ENCODE results near the gene HMGN4. TPM values are rescaled to one million over a fixed set of nuclear protein-coding genes. Genes with fewer than 3 reads are reported as not detected.
"Not testable (repeated sequence)": the region's sequence is repeated elsewhere in the genome, so short reads cannot be mapped to it uniquely, and the experiment has no call there.

HMGN4 gene
- total RNA-seq, 1 donor from 2014 or later = 88.5 TPM

DNA sequence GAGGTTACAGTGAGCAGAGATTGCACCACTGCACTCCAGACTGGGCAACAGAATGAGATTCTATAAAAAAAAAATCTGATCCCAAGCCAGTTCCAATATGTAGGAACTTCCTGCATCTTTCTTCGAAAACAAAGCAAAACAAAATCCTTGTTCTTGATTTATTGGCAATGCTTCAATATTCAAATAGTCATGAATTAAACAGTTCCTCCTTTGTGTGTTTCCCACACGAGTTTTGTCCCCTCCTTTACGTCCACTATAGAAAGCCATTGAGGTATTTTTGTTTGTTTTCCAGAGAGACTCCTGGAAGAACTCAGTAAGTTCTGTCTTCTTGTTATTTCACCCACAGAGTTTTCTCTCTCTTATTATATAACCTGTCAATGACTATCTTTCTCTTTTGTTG, 30.5 kb upstream of the HMGN4 start:
- Histone ChIP-seq H3K36me3 (ENCODE audit: control insufficient read depth, insufficient read depth, low read length) (no peaks in the 10 kb centered on the region), H3K27me3 (ENCODE audit: control insufficient read depth, insufficient read depth, low read length) (peaks cover 2% of the 10 kb centered on the region), H3K4me3 (ENCODE audit: low read depth, low read length) (no peak overlapping the region)
- no peak for DNase-seq (ENCODE audit: low read depth)
- TF ChIP-seq, protein P1, sequence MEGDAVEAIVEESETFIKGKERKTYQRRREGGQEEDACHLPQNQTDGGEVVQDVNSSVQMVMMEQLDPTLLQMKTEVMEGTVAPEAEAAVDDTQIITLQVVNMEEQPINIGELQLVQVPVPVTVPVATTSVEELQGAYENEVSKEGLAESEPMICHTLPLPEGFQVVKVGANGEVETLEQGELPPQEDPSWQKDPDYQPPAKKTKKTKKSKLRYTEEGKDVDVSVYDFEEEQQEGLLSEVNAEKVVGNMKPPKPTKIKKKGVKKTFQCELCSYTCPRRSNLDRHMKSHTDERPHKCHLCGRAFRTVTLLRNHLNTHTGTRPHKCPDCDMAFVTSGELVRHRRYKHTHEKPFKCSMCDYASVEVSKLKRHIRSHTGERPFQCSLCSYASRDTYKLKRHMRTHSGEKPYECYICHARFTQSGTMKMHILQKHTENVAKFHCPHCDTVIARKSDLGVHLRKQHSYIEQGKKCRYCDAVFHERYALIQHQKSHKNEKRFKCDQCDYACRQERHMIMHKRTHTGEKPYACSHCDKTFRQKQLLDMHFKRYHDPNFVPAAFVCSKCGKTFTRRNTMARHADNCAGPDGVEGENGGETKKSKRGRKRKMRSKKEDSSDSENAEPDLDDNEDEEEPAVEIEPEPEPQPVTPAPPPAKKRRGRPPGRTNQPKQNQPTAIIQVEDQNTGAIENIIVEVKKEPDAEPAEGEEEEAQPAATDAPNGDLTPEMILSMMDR (IDR thresholded peaks at IDR 0.05; ENCODE audit: insufficient read depth, low read length, poor library complexity, severe bottlenecking) = no peak

DNA sequence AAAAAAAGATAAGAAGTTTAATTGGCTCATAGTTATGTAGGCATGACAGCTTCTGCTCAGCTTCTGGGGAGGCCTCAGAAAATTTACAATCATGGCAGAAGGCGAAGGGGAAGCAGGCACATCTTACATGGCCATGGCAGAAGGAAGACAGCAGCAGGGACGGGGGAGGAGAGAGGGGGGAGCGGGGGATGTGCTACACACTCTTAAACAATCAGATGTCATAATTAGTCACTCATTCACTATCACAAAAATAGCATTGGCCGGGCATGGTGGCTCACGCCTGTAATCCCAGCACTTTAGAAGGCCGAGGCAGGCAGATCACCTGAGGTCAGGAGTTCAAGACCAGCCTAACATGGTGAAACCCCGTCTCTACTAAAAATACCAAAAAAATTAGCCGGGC, 27.1 kb upstream of the HMGN4 start:
- H3K27me3 ChIP-seq (ENCODE audit: control insufficient read depth, insufficient read depth, low read length); DNase-seq (ENCODE audit: low read depth); H3K4me3 ChIP-seq (ENCODE audit: low read depth, low read length); H3K36me3 ChIP-seq (ENCODE audit: control insufficient read depth, insufficient read depth, low read length): not testable (repeated sequence)

DNA sequence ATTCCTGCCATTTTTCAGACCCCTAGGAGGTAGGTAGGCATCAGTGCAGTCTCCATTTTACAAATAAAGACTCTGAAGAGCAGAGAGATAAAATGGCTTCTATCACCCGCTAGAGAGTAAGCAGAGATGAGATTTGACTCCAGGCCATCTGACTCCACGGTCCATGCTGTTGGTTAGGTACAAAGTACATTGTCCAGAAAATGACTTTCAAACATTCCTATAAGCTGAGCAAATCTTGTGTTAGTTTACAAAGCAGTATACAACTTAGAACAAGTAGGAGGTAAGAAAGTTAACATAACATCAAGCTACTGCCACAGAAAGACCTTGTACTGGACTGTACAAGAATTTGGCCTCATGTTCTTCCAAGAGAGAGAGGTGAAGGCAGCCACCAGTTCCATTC, 23.2 kb upstream of the HMGN4 start:
- H3K4me3 ChIP-seq (ENCODE audit: low read depth, low read length) = no peak overlapping the region

DNA sequence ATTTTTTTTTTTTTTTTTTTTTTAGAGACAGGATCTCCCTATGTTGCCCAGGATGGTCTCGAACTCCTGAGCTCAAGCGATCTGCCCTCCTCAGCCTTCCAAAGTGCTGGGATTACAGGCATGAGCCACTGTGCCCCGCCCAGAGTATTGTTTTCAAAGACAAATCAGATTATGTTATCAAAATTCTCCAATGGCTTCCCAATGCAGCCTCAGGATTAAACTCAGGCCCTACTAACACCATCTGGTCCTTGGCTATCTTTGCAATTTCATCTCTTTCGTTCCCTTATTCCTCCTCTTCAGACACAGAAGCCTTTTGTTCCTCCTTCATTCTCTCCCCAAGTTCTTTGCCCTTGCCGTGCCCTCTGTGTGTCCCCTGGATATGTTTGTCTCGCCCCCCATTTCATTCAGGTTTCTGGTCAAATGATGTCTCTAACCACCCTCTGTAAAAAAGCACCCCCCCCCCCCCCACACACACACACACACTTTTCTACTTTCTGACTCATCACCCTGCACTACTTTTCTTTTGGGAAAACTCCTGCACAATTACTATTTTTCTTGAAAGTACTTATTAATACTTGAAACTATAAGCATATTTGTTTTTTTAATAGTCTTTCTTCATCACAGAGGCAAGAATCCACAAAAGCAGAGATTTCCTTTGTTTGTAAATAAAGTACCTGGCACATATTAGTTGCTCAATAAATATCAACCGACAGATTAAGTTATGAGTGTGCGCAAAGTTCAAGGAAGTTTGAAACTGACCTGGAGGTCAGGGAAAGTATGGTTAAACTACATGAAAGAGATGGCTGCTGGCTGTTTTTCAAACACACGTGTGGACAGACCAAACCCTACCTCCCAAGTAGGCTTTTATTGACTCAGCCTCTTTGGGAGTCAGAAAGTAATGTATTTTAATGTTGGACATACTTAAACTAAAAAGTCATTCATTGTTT, 21.4 kb upstream of the HMGN4 start:
- H3K4me3 ChIP-seq (ENCODE audit: low read depth, low read length) = no peak overlapping the region
- H3K36me3 ChIP-seq (ENCODE audit: control insufficient read depth, insufficient read depth, low read length) = no peaks in the 10 kb centered on the region
- TF ChIP-seq, protein P1 (IDR thresholded peaks at IDR 0.05; ENCODE audit: insufficient read depth, low read length, poor library complexity, severe bottlenecking) = no peak
- DNase-seq (ENCODE audit: low read depth) = no peak
- no peaks in the 10 kb centered on the region for H3K27me3 ChIP-seq (ENCODE audit: control insufficient read depth, insufficient read depth, low read length)

More for the DNA sequence above, 23.2 kb upstream of the HMGN4 start:
- TF ChIP-seq, protein P1 (IDR thresholded peaks at IDR 0.05; ENCODE audit: insufficient read depth, low read length, poor library complexity, severe bottlenecking) = no peak
- Histone ChIP-seq H3K36me3 (ENCODE audit: control insufficient read depth, insufficient read depth, low read length) (no peaks in the 10 kb centered on the region), H3K27me3 (ENCODE audit: control insufficient read depth, insufficient read depth, low read length) (no peaks in the 10 kb centered on the region)
- no peak for DNase-seq (ENCODE audit: low read depth)

DNA sequence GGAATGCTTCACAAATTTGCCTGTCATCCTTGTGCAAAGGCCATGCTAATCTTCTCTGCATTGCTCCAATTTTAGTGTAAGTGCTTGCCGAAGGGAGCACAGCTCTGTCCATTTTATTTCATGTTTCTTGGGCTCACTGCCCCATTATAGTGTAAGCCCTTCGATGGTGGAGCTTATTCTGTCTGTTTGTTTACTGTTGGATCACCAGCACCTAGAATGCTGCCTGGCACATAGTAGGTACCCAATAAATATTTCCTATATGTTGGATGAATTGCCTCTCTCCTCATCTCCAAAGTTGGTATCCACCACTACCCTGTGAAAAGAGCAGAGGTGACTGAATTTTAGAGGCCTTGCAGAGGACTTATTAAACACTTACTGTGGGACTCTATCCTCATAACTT, 18.8 kb upstream of the HMGN4 start:
- Histone ChIP-seq H3K27me3 (ENCODE audit: control insufficient read depth, insufficient read depth, low read length) (no peaks in the 10 kb centered on the region), H3K4me3 (ENCODE audit: low read depth, low read length) (no peak overlapping the region), H3K36me3 (ENCODE audit: control insufficient read depth, insufficient read depth, low read length) (no peaks in the 10 kb centered on the region)
- no peak for DNase-seq (ENCODE audit: low read depth)
- TF ChIP-seq, protein P1 (IDR thresholded peaks at IDR 0.05; ENCODE audit: insufficient read depth, low read length, poor library complexity, severe bottlenecking) = no peak

DNA sequence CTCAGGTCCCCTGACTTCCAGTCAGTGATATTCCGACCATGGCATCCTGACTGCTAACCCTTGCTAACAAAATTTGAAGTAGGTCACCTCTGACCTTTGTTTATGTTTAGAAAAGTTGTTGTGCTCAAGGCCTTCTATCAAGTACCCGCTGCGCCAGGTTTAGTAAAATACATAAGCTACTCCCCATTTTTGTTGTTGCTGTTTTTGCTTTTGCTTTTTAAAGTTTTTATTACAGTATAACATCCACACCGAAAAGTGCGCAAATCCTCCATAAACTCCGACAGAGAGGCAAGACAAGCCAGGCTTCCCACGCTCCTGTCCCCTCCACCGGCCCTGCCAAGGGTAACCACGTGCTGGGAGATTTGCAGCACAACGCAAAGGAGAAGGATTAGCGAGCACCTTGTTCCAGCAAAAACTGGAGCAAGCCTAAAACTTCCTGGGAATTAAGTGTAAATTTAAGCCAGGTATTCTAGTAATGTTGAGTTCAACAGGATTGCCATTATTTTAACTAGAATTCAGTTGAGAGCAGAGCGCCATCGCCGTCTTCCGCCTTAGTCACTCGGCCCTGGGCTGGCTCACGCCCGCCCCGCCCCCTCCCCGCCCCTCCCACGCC, 17.8 kb upstream of the HMGN4 start:
- DNase-seq (ENCODE audit: low read depth) = no peak
- TF ChIP-seq, protein P1 (IDR thresholded peaks at IDR 0.05; ENCODE audit: insufficient read depth, low read length, poor library complexity, severe bottlenecking) = no peak
- Histone ChIP-seq H3K27me3 (ENCODE audit: control insufficient read depth, insufficient read depth, low read length) (no peaks in the 10 kb centered on the region), H3K4me3 (ENCODE audit: low read depth, low read length) (peak overlapping the region; percentile 28), H3K36me3 (ENCODE audit: control insufficient read depth, insufficient read depth, low read length) (no peaks in the 10 kb centered on the region)

Measured in kidney epithelial cell (primary cell).